ENCODE measurements around the gene ARMS2.

DNA sequence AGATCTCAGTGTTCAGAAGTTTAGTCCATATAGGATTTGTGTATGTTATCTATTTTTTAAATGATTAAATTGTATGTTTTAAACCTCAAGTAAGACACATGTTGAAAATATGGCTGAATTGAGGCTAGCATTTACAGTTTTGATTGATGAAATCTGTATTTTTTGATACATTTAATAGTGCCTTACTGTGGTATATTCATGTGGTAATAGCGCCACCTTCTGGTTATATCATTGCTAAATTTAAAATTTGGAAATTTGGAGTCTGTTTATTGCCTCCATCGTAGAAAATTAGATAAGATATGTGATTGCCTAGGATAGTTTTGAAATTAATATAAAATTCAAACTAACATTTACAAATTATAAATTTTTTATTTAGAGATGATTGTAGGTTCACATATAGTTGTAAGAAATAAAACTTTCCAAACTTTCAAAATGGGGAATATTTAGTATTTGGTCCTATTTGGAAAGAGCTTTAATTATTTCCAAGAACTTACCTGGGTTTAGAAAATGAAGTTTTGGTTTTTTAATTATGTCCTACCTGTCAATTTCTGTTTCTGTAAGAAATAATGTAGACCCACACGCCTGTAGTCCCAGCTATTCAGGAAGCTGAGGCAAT is 19.1 kb upstream of the ARMS2 start:
- TF ChIP-seq TAF1 (IDR thresholded peaks at IDR 0.05; ENCODE audit: low read depth, low read length), result no peak
- no peak for TF ChIP-seq POLR2A (IDR thresholded peaks at IDR 0.05; ENCODE audit: low read depth, low read length)
- TF ChIP-seq POLR2AphosphoS5 (IDR thresholded peaks at IDR 0.05; ENCODE audit: low read depth, low read length), result no peak
- TF ChIP-seq PAX5 (IDR thresholded peaks at IDR 0.05; ENCODE audit: insufficient read depth, low read length, severe bottlenecking), result no peak
- TF ChIP-seq SPI1 (IDR thresholded peaks at IDR 0.05; ENCODE audit: low read depth, low read length), result no peak
- no peak for TF ChIP-seq POU2F2 (IDR thresholded peaks at IDR 0.05; ENCODE audit: low read depth, low read length)
